IMR-90 (cell line): ENCODE measurements around the gene EXOC1L.

Experiments
- BHLHE40 ChIP-seq: fragments of 150-350 bp; IDR thresholded peaks from 2 replicates; pipeline ENCODE4 v1.6.1; 2016; ENCODE audit warnings: mild to moderate bottlenecking, low read depth, low read length
- CEBPB ChIP-seq: IDR thresholded peaks from 2 replicates; pipeline ENCODE4 v1.6.1; 2012; ENCODE audit warnings: low read depth, low read length, improper control_type of control experiment
- CTCF ChIP-seq: conservative IDR thresholded peaks from 2 replicates; pipeline ENCODE4 v1.5.1; 2012; ENCODE audit warnings: mild to moderate bottlenecking, low read depth, low read length, improper control_type of control experiment
- FOS ChIP-seq: fragments of 150-350 bp; IDR thresholded peaks from 2 replicates; pipeline ENCODE4 v1.6.1; 2016; ENCODE audit warnings: low read depth, low read length
- MAZ ChIP-seq: IDR thresholded peaks from 2 replicates; pipeline ENCODE4 v1.6.1; 2012; ENCODE audit warnings: low read depth, mild to moderate bottlenecking, low read length, improper control_type of control experiment, moderate library complexity, borderline replicate concordance
- MXI1 ChIP-seq: IDR thresholded peaks from 2 replicates; pipeline ENCODE4 v1.6.1; 2012; ENCODE audit warnings: low read depth, mild to moderate bottlenecking, low read length, moderate library complexity, borderline replicate concordance
- POLR2A ChIP-seq: IDR thresholded peaks from 2 replicates; pipeline ENCODE4 v1.6.1; 2012; ENCODE audit warnings: mild to moderate bottlenecking, low read depth, low read length
- RAD21 ChIP-seq: IDR thresholded peaks from 2 replicates; pipeline ENCODE4 v1.6.1; 2012; ENCODE audit warnings: low read length, improper control_type of control experiment
- RFX5 ChIP-seq: IDR thresholded peaks from 2 replicates; pipeline ENCODE4 v1.8.0; 2012; ENCODE audit warnings: low read depth, mild to moderate bottlenecking, low read length, moderate library complexity
- SMC3 ChIP-seq: fragments of 150-350 bp; IDR thresholded peaks from 2 replicates; pipeline ENCODE4 v1.6.1; 2016; ENCODE audit warnings: low read depth, mild to moderate bottlenecking, antibody characterized with exemption, low read length, moderate library complexity
- USF2 ChIP-seq: fragments of 150-350 bp; IDR thresholded peaks from 2 replicates; pipeline ENCODE4 v1.6.1; 2017; ENCODE audit warnings: mild to moderate bottlenecking, antibody characterized with exemption, low read length, low read depth

DNA sequence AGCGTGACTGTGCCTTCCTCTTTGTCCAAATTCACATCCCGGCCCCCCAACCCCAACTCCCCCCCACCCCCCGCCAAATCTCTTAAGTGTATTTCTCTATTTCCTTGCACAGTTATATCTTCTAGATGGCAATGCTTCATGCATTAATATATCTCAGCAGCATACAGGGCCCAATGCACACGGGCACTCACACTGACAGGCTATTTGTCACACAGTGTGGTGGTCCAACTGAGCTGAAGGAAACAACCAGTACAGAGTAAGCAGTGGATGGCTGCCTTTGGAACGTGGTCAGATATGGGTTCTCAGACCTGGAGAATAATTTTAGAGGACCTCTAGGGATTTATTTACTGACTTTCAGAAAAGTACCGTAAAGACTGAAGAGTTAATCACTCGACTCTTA, 34.5 kb downstream of the EXOC1L start:
- TF ChIP-seq CTCF: no peak
- TF ChIP-seq POLR2A: no peak
- no peak for TF ChIP-seq USF2
- TF ChIP-seq CEBPB: no peak
- no peak for TF ChIP-seq MXI1
- no peak for TF ChIP-seq BHLHE40
- no peak for TF ChIP-seq SMC3
- TF ChIP-seq RAD21: no peak
- TF ChIP-seq MAZ: no peak
- TF ChIP-seq RFX5: no peak
- no peak for TF ChIP-seq FOS
